Activated T-helper 1 cell treated with anti-CD3 and anti-CD28 coated beads, Interleukin-2, amount 50 U/mL, for 16 hours (primary cell): ENCODE results near the gene VAMP3.

Source experiments
- DNase-seq, 2 donors: peaks; one replicate each; pipeline ENCODE4 v3.0.0-alpha.2; 2020; ENCODE audit warnings: low read depth in 1 of 2, low spot score in 1 of 2

VAMP3 gene

GRCh38 chr1:7810395-7810794 is 39.3 kb downstream of the VAMP3 start:
- no peak for DNase-seq

GRCh38 chr1:7811476-7811875 is 40.4 kb downstream of the VAMP3 start:
- DNase-seq: no peak

GRCh38 chr1:7813677-7814373 is 42.7 kb downstream of the VAMP3 start:
- DNase-seq: no peak

- no peak for DNase-seq
Observed at GRCh38 chr1:7821282-7821681, 50.2 kb downstream of the VAMP3 start.

GRCh38 chr1:7824701-7825100 is 53.6 kb downstream of the VAMP3 start:
- DNase-seq: no peak

- DNase-seq: no peak
Observed at GRCh38 chr1:7826363-7826762, 55.3 kb downstream of the VAMP3 start.

GRCh38 chr1:7827126-7827955 is 56.2 kb downstream of the VAMP3 start:
- DNase-seq: peak in 1 of 2 donors; percentile 20
